ENCODE data around the gene MAGI1.

MAGI1 gene

GRCh38 chr3:65778968-65779367, 259.8 kb downstream of the MAGI1 start:
- H3K4me2 ChIP-seq = no peak overlapping the region
- no peak for TF ChIP-seq CTCF (conservative IDR thresholded peaks at IDR 0.05; ENCODE audit: low read depth, low read length)
- no peaks in the 10 kb centered on the region for H3K36me3 ChIP-seq (ENCODE audit: insufficient read depth)

DNA sequence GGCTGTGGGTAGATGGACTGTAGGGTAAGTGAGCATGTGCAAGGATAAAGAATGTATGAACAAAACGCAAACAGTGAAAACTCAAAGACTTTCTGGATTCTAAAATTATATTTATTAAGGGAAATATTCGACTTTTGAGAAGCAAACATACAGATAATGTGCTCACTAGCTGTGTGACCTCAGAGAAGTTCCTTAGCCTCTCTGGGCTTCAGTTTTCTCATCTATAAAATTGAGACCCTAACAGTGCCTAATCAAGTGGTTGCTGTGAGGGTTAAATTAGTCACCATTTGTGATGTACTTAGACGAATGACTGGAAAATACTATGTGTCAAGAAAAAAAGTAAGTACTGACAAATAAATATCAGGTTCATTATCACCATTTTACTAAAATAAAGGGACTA, 261.7 kb downstream of the MAGI1 start:
- H3K27me3 ChIP-seq (ENCODE audit: insufficient read depth, low read depth) = no peaks in the 10 kb centered on the region
- H3K79me2 ChIP-seq (ENCODE audit: insufficient read depth, low read depth) = no peaks in the 10 kb centered on the region
- H3K36me3 ChIP-seq (ENCODE audit: insufficient read depth) = no peaks in the 10 kb centered on the region
- H4K20me1 ChIP-seq (ENCODE audit: insufficient read depth) = no peaks in the 10 kb centered on the region
- H3K4me3 ChIP-seq (IDR thresholded peaks at IDR 0.05; ENCODE audit: insufficient read depth, low read depth, low read length) = no peak overlapping the region
- no peak overlapping the region for H3K27ac ChIP-seq
- H3K4me2 ChIP-seq = no peak overlapping the region
- H2AFZ ChIP-seq (ENCODE audit: low read depth) = no peak overlapping the region
- H3K9ac ChIP-seq = no peak overlapping the region
- no peaks in the 10 kb centered on the region for H3K4me1 ChIP-seq (ENCODE audit: low read depth, poor library complexity, severe bottlenecking)
- no peak for TF ChIP-seq CTCF (conservative IDR thresholded peaks at IDR 0.05; ENCODE audit: low read depth, low read length)

More at GRCh38 chr3:65778968-65779367, 259.8 kb downstream of the MAGI1 start:
- no peaks in the 10 kb centered on the region for H3K27me3 ChIP-seq (ENCODE audit: insufficient read depth, low read depth)
- no peak overlapping the region for H3K27ac ChIP-seq
- H3K4me3 ChIP-seq (IDR thresholded peaks at IDR 0.05; ENCODE audit: insufficient read depth, low read depth, low read length) = no peak overlapping the region
- no peaks in the 10 kb centered on the region for H4K20me1 ChIP-seq (ENCODE audit: insufficient read depth)
- H3K4me1 ChIP-seq (ENCODE audit: low read depth, poor library complexity, severe bottlenecking) = no peaks in the 10 kb centered on the region
- H2AFZ ChIP-seq (ENCODE audit: low read depth) = no peak overlapping the region
- no peak overlapping the region for H3K9ac ChIP-seq
- H3K79me2 ChIP-seq (ENCODE audit: insufficient read depth, low read depth) = no peaks in the 10 kb centered on the region

DNA sequence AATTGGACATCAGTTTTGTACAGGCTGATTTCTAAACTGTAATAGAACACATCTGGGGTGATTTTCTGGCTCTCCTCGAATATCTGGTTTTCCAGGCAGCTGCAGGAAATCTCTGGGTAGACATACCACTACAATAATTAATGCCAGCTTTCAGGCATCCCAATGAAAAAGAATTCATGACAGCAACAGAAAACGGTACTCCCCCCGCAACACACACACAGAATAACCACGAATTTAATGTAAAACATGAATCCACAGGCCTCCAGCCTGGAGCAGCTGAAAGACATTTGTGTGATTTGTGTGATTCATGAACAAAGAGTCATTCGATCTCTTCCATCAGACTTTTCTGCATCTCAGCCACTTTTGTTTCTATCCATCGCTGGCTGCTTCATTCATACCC, 262.2 kb downstream of the MAGI1 start:
- Histone ChIP-seq H4K20me1 (ENCODE audit: insufficient read depth) (no peaks in the 10 kb centered on the region), H2AFZ (ENCODE audit: low read depth) (no peak overlapping the region), H3K9ac (no peak overlapping the region), H3K4me1 (ENCODE audit: low read depth, poor library complexity, severe bottlenecking) (no peaks in the 10 kb centered on the region), H3K36me3 (ENCODE audit: insufficient read depth) (no peaks in the 10 kb centered on the region), H3K27me3 (ENCODE audit: insufficient read depth, low read depth) (no peaks in the 10 kb centered on the region), H3K79me2 (ENCODE audit: insufficient read depth, low read depth) (no peaks in the 10 kb centered on the region), H3K27ac (no peak overlapping the region), H3K4me3 (IDR thresholded peaks at IDR 0.05; ENCODE audit: insufficient read depth, low read depth, low read length) (no peak overlapping the region), H3K4me2 (no peak overlapping the region)
- no peak for TF ChIP-seq CTCF (conservative IDR thresholded peaks at IDR 0.05; ENCODE audit: low read depth, low read length)

DNA sequence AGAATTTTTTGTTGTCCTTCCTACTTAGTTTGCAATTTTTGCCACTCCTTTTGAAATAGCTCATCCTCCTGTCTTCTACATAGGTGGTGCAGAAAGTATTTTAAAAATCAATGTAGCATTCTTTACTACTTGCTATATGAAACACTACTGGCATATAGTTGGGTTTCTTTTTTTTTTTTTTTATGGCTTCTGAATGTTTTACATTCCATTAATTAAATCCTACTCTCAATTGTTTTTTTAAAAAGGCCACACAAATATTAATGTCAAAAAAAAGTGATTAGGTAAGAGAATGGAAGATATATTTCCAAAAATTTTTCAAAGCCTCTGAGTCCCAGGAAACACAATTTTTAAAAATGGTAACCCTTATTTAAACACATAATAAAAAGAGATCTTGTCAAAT, 262.6 kb downstream of the MAGI1 start:
- H3K4me2 ChIP-seq = no peak overlapping the region
- H3K4me3 ChIP-seq (IDR thresholded peaks at IDR 0.05; ENCODE audit: insufficient read depth, low read depth, low read length) = no peak overlapping the region
- no peak overlapping the region for H3K27ac ChIP-seq
- H2AFZ ChIP-seq (ENCODE audit: low read depth) = no peak overlapping the region
- H3K9ac ChIP-seq = no peak overlapping the region
- no peaks in the 10 kb centered on the region for H3K4me1 ChIP-seq (ENCODE audit: low read depth, poor library complexity, severe bottlenecking)
- H4K20me1 ChIP-seq (ENCODE audit: insufficient read depth) = no peaks in the 10 kb centered on the region
- no peak for TF ChIP-seq CTCF (conservative IDR thresholded peaks at IDR 0.05; ENCODE audit: low read depth, low read length)
- no peaks in the 10 kb centered on the region for H3K79me2 ChIP-seq (ENCODE audit: insufficient read depth, low read depth)
- H3K36me3 ChIP-seq (ENCODE audit: insufficient read depth) = no peaks in the 10 kb centered on the region
- no peaks in the 10 kb centered on the region for H3K27me3 ChIP-seq (ENCODE audit: insufficient read depth, low read depth)
